ENCODE results near the gene ZFAND2B.

ZFAND2B gene

DNA sequence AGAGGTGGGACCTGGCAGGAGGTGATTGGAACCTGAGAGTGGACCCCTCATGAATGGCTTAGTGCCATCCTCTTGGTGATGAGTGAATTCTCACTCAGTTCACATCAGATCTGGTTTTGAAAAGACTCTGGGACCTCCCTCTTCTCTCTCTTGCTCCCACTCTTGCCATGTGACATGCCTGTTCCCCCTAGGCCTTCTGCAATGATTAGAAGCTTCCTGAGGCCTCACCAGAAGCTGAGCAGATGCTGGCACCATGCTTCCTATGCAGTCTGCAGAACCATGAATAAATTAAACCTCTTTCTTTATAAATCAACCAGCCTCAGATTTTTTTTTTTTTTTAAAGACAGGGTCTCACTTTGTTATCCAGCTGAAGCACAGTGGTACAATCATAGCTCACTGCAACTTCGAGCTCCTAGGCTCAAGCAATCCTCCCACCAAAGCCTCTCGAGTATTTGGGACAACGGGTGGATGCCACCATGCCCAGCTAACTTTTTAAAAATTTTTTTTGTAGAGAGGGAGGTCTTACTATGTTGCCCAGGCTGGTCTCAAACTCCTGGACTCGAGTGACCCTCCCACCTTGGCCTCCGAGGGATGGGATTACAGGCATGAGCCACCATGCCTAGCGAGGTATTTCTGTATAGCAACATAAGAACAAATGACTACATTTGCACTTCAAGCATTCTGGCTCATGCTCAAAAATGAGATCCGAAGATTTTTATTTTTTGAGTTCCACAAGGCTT lies 2.0 kb upstream of the ZFAND2B start:
- peak; percentile 3 for DNase-seq (ENCODE audit: low spot score)

DNA sequence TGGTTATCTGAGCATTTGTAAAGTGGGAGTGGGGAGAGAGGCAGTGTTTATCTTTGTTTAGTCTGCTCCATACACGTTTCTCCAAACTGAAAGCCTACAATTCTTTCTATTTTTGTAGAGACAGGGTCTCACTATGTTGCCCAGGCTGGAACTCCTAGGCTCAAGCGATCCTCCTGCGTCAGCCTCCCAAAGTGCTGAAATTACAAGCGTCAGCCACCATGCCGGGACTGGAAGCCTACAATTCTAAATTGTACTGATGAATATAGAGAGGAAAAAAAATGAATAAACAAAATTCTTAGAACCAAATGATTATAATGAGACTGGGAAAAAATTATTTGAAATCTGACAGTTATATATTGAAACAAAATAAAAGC lies 1.4 kb upstream of the ZFAND2B start:
- no peak for DNase-seq (ENCODE audit: low spot score)

GRCh38 chr2:219205981-219206327 lies 628 bp upstream of the ZFAND2B start:
- DNase-seq (ENCODE audit: low spot score): no peak

- DNase-seq (ENCODE audit: low spot score): no peak
Observed at GRCh38 chr2:219207134-219207883, 727 bp downstream of the ZFAND2B start.

DNA sequence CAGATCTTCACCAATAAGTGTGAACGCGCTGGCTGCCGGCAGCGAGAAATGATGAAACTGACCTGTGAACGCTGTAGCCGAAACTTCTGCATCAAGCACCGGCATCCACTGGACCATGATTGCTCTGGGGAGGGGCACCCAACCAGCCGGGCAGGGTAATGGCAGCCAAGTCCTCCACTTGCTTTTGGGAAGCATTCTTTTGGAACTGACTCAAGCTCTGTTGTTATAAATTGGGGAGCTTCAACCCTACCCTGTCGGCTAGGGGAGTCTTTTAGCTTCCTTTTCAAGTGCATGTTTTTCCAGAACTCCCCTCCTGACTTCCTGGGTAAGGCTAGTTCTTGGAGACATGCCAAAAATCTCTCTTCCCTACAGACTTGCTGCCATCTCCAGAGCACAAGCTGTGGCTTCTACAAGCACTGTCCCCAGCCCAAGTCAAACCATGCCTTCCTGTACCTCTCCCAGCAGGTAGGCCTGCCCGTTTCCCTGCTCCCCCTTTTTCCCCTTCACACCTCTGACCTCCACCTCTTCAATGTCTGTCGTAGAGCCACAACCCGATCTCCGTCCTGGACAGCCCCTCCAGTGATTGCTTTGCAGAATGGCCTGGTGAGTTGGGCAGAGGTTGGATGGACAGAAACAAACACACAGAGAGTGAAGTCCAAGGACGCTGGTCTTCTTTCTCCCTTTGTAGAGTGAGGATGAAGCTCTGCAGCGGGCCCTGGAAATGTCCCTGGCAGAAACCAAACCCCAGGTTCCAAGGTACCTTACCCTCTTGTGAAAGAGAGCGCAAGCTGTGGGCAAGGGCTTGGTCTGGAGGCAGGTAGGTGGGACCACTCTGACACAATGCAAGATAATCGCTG lies 1.5 kb downstream of the ZFAND2B start:
- peak; percentile 20 for DNase-seq (ENCODE audit: low spot score)

- peak; percentile 4 for DNase-seq (ENCODE audit: low spot score)
Observed at GRCh38 chr2:219209236-219210195, 2.9 kb downstream of the ZFAND2B start.

DNA sequence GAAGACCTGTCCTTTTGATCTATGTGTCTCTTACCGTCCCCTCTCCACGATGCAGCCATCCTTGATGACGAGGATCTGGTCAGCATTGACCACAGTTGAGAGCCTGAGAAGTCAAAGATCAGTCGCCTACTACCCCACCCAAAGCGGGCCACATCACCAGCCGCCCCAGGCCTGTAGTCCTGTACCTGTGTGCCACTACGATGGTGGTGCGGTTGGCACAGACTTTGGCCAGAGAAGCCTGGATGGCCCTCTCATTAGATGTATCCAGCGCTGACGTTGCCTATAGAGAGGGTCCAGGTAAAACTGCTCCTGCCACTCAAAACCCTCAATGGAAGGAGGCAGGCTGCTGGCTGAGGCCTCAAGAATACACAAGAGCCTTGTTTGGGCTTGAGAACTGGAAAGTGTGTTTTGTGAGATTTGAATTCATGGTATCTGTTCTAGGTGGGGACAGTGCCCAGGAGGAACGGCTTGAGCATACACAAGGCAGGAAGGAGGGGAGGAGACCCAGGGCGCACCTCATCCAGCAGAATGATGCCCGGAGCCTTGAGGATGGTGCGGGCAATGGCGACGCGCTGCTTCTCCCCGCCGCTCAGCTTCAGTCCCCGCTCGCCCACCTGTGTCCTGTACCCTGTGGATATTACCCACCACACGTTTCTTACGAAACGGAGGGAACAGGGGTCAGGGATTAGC lies 3.8 kb downstream of the ZFAND2B start:
- peak; percentile 3 for DNase-seq (ENCODE audit: low spot score)

DNA sequence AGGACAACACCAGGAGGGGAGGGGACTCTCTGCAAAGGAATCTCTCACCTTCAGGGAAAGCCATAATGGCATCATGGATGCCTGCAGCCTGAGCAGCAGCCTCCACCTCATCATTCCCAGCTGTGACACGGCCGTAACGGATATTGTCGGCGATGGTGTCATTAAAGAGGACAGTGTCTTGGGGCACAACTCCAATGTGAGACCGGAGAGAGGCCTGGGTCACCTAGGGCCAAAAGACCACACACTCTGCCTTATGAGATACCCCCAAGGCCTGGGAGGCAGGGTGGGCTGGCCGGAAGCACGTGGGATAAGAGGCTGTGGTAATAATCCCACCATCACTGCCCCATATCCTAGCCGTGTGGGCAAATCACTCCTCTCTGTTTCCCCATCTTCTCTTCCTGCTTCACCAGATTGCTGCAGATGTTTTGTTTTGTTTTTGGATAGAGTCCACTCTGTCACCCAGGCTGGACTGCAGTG lies 4.3 kb downstream of the ZFAND2B start:
- peak; percentile 1 for DNase-seq (ENCODE audit: low spot score)

DNA sequence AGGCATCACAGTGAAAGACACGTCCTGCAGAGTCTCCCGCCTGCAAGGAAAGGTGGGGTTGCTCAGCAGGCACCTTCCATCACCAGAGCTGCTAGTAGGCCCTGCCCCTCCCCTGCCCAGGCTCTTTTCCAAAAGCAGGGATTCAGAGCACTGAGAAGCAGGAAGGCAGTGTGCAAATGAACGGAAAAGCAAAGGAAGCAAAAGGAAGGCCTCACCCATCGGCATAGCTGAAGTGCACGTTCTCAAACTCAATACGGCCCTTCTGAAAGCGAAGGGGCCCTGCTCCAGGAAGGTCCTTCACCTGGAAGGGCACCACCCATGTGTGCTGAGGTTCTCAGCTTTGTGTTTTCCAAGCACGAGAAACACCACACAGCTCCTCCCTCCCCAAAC lies 6.4 kb downstream of the ZFAND2B start:
- no peak for DNase-seq (ENCODE audit: low spot score)

GRCh38 chr2:219213486-219214071 lies 7.0 kb downstream of the ZFAND2B start:
- DNase-seq (ENCODE audit: low spot score): no peak

DNA sequence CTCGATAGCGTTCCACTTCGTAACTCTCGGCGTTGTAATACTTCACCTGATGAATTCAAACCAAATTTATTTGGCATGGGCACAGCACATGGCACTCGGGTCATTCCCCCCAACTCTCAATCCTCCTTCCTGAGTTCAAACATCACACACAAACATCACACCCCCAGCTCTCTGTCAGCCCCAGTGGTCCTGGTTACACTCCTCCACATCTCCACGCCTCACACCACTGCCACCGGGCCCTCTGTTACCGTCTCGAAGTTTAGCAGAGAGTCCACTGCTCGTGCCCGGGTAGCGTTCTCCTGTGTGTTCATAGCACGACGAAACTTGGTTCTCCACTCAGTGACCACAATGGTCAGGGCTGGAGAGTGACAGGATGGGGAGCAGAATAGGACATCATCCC lies 7.6 kb downstream of the ZFAND2B start:
- DNase-seq (ENCODE audit: low spot score): no peak

GRCh38 chr2:219214786-219215185 lies 8.2 kb downstream of the ZFAND2B start:
- DNase-seq (ENCODE audit: low spot score): no peak

- DNase-seq (ENCODE audit: low spot score): no peak
Observed at GRCh38 chr2:219215871-219216534, 9.4 kb downstream of the ZFAND2B start.

DNA sequence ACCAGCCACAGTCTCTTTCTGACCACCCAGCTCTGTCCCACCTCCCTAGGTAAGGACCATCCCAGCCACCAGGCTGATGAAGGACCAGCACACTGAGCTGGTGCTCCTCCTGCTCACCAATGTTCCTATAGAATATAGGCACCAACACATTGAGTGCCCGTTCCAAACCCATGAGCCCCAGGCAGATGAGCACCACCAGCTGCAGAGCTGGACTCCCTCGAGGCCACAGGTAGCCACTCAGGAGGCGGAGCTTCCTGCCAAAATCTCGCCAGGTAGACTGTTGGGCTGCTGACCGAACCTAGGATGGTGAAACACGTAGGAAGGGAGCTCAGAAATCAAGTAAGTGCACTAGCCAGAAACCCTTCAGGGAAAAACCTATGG lies 9.9 kb downstream of the ZFAND2B start:
- no peak for DNase-seq (ENCODE audit: low spot score)

GRCh38 chr2:219218217-219218731 lies 11.7 kb downstream of the ZFAND2B start:
- DNase-seq (ENCODE audit: low spot score): peak; percentile 61

- peak; percentile 97 for DNase-seq (ENCODE audit: low spot score)
Observed at GRCh38 chr2:219218732-219219701, 12.4 kb downstream of the ZFAND2B start, which contains the start of gene ABCB6. Gene ABCB6 (minus strand): TSS chr2:219218958. CDS start chr2:219218673, 285 bp downstream.

GRCh38 chr2:219219784-219220532 lies 13.4 kb downstream of the ZFAND2B start:
- DNase-seq (ENCODE audit: low spot score): no peak
